HG03135 (cell line): ENCODE results near the gene PDLIM7.

ENCODE experiments used
- ATAC-seq: cut with Tn5 transposase; IDR thresholded peaks from one replicate; pipeline ENCODE4 v1.9.1; 2021; ENCODE audit warnings: mild to moderate bottlenecking, moderate library complexity; ENCODE audit not compliant: unreplicated experiment

The PDLIM7 gene

GRCh38 chr5:177508221-177508611 is 10.8 kb upstream of the PDLIM7 start:
- no peak for ATAC-seq

GRCh38 chr5:177507596-177508220 is 10.3 kb upstream of the PDLIM7 start:
- no peak for ATAC-seq

GRCh38 chr5:177507165-177507564 is 9.8 kb upstream of the PDLIM7 start:
- no peak for ATAC-seq

- ATAC-seq, result no peak
Observed at GRCh38 chr5:177505075-177505474, 7.7 kb upstream of the PDLIM7 start.

GRCh38 chr5:177504086-177505056 is 7.0 kb upstream of the PDLIM7 start:
- ATAC-seq, result no peak

- no peak for ATAC-seq
Observed at GRCh38 chr5:177503351-177504085, 6.1 kb upstream of the PDLIM7 start.

GRCh38 chr5:177502886-177503285 is 5.5 kb upstream of the PDLIM7 start:
- ATAC-seq, result no peak

GRCh38 chr5:177501874-177502678 is 4.7 kb upstream of the PDLIM7 start:
- no peak for ATAC-seq

- ATAC-seq, result no peak
Observed at GRCh38 chr5:177500685-177501522, 3.5 kb upstream of the PDLIM7 start.

GRCh38 chr5:177499842-177500241 is 2.4 kb upstream of the PDLIM7 start:
- ATAC-seq, result no peak

- ATAC-seq, result no peak
Observed at GRCh38 chr5:177498013-177498787, 796 bp upstream of the PDLIM7 start.

GRCh38 chr5:177496727-177497291 is 595 bp downstream of the PDLIM7 start:
- no peak for ATAC-seq

GRCh38 chr5:177496070-177496726 is 1.2 kb downstream of the PDLIM7 start:
- ATAC-seq, result no peak

GRCh38 chr5:177495243-177496060 is 2.0 kb downstream of the PDLIM7 start:
- no peak for ATAC-seq

GRCh38 chr5:177494346-177495195 is 2.8 kb downstream of the PDLIM7 start:
- no peak for ATAC-seq

- no peak for ATAC-seq
Observed at GRCh38 chr5:177493795-177494345, 3.5 kb downstream of the PDLIM7 start.
